PC-9 (cell line): ENCODE measurements around the gene STX5.

Experiments used
- CTCF ChIP-seq: fragments of 200-600 bp; sonication (generic); conservative IDR thresholded peaks from 2 replicates; pipeline ENCODE4 v1.6.1; 2017; ENCODE audit warnings: mixed run types, antibody characterized with exemption, mild to moderate bottlenecking, moderate library complexity
- EZH2 ChIP-seq: fragments of 200-600 bp; sonication (generic); IDR thresholded peaks from 2 replicates; pipeline ENCODE4 v1.8.0; 2017; ENCODE audit warnings: antibody characterized with exemption, low read depth

GRCh38 chr11:62775646-62776045 lies 56.2 kb downstream of the STX5 start:
- TF ChIP-seq CTCF (no peak), EZH2 (no peak)
